DOHH2 (cell line): ENCODE measurements around the gene PSME2.
A peak's percentile ranks its signal among the peaks of the same experiment; 100 is the strongest.

ENCODE experiments used
- H3F3A ChIP-seq: fragments of 200-600 bp; sonication (generic), shearing (Covaris generic); 2 replicates; pipeline ENCODE4 v1.6.0; 2016; ENCODE audit warnings: antibody characterized with exemption, mild to moderate bottlenecking; ENCODE audit not compliant: control insufficient read depth, insufficient read depth
- H3K27ac ChIP-seq: fragments of 200-600 bp; sonication (generic); 2 replicates; pipeline ENCODE4 v1.5.1; 2014; ENCODE audit warnings: low read depth, mild to moderate bottlenecking, low read length, moderate library complexity
- H3K27me3 ChIP-seq: fragments of 200-600 bp; sonication (generic); 2 replicates; pipeline ENCODE4 v1.6.1; 2014; ENCODE audit warnings: mild to moderate bottlenecking, low read length, mixed read lengths; ENCODE audit not compliant: control insufficient read depth
- H3K36me3 ChIP-seq: fragments of 200-600 bp; sonication (generic); 2 replicates; pipeline ENCODE4 v1.6.1; 2014; ENCODE audit warnings: mild to moderate bottlenecking, low read length, moderate library complexity, mixed read lengths; ENCODE audit not compliant: control insufficient read depth
- H3K4me1 ChIP-seq: fragments of 200-600 bp; sonication (generic); 2 replicates; pipeline ENCODE4 v1.6.1; 2014; ENCODE audit warnings: mild to moderate bottlenecking, low read length, mixed read lengths; ENCODE audit not compliant: control insufficient read depth
- H3K4me2 ChIP-seq: fragments of 200-600 bp; sonication (generic); 2 replicates; pipeline ENCODE4 v1.6.0; 2014; ENCODE audit warnings: mild to moderate bottlenecking, low read length, moderate library complexity
- H3K4me3 ChIP-seq: fragments of 200-600 bp; sonication (generic); 2 replicates; pipeline ENCODE4 v1.5.1; 2014; ENCODE audit warnings: mild to moderate bottlenecking, low read length, mixed read lengths
- H3K79me2 ChIP-seq: fragments of 200-600 bp; sonication (generic); 2 replicates; pipeline ENCODE4 v1.6.1; 2014; ENCODE audit warnings: mild to moderate bottlenecking, low read length, mixed read lengths; ENCODE audit not compliant: control insufficient read depth
- H3K9me2 ChIP-seq: fragments of 200-600 bp; sonication (generic); replicated peaks from 2 replicates; pipeline ENCODE4 v1.6.1; 2014; ENCODE audit warnings: mild to moderate bottlenecking, low read length, mixed read lengths; ENCODE audit not compliant: control insufficient read depth
- H3K9me3 ChIP-seq: fragments of 200-600 bp; sonication (generic); 2 replicates; pipeline ENCODE4 v1.6.1; 2014; ENCODE audit warnings: antibody characterized with exemption, low read length, mixed read lengths; ENCODE audit not compliant: control insufficient read depth, insufficient read depth
- H4K20me1 ChIP-seq: fragments of 200-600 bp; sonication (generic); 2 replicates; pipeline ENCODE4 v1.6.0; 2014; ENCODE audit warnings: low read depth, mild to moderate bottlenecking, antibody characterized with exemption, low read length, moderate library complexity; ENCODE audit not compliant: control insufficient read depth, insufficient read depth
- EZH2phosphoT487 ChIP-seq: fragments of 200-600 bp; sonication (generic); IDR thresholded peaks from 2 replicates; pipeline ENCODE4 v1.6.1; 2017; ENCODE audit warnings: borderline replicate concordance, mild to moderate bottlenecking, antibody characterized with exemption, low read length, moderate library complexity, mixed read lengths
- TF ChIP-seq, protein P1 (sequence below): fragments of 200-600 bp; sonication (generic); IDR thresholded peaks from one replicate; pipeline ENCODE4 v1.5.1; 2014; ENCODE audit warnings: antibody characterized with exemption, mild to moderate bottlenecking, low read depth, low read length; ENCODE audit not compliant: poor library complexity, severe bottlenecking

PSME2 gene, protein sequence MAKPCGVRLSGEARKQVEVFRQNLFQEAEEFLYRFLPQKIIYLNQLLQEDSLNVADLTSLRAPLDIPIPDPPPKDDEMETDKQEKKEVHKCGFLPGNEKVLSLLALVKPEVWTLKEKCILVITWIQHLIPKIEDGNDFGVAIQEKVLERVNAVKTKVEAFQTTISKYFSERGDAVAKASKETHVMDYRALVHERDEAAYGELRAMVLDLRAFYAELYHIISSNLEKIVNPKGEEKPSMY

DNA sequence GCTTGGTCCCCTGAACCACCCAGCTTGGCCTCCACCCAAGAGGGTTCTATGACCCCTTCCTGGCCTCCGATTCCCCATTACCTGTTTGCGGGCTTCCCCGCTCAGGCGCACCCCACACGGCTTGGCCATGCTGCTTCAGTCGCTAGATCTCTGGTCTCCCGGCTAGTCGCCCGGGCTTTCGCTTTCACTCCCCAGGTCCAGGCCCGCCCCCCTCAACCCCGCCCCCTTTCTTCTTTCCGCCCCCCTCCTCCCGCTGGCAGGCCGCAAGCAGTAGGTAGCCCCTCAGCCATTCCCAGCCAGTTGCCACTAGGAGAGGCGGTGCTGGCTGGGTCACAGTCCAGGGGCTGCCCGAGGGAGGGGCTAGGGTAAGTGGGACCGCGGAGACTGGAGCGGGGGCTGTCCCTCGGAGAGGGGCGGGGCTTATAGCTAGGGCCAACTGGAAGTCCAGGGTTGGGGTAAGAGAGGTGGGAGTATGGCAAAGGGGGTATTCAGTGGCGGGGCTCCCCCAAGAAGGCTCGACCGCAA, at the start of gene PSME2:
Gene PSME2, minus strand, starts transcription at position 158 of the 525 bp plus-strand sequence. Its CDS starts 29 bp downstream, at position 129.
- Histone ChIP-seq H3K4me3 (peak within 1 kb of the TSS; percentile 82), H3K9me3 (no peaks in the 10 kb centered on the region), H3K79me2 (peaks cover 39% of the 10 kb centered on the region), H3K4me1 (peaks cover 30% of the 10 kb centered on the region), H3K4me2 (peak within 1 kb of the TSS; percentile 99), H3F3A (0 out of 2 replicates have a peak, but pooled peaks cover 3% of the 10 kb centered on the region), H3K27ac (peak within 1 kb of the TSS; percentile 76), H4K20me1 (peaks cover 3% of the 10 kb centered on the region; the same call in 1 of the 2 replicates), H3K9me2 (no peaks in the 10 kb centered on the region), H3K27me3 (no peaks in the 10 kb centered on the region), H3K36me3 (peaks cover 63% of the 10 kb centered on the region)
- no peak for TF ChIP-seq EZH2phosphoT487
- TF ChIP-seq, protein P1, sequence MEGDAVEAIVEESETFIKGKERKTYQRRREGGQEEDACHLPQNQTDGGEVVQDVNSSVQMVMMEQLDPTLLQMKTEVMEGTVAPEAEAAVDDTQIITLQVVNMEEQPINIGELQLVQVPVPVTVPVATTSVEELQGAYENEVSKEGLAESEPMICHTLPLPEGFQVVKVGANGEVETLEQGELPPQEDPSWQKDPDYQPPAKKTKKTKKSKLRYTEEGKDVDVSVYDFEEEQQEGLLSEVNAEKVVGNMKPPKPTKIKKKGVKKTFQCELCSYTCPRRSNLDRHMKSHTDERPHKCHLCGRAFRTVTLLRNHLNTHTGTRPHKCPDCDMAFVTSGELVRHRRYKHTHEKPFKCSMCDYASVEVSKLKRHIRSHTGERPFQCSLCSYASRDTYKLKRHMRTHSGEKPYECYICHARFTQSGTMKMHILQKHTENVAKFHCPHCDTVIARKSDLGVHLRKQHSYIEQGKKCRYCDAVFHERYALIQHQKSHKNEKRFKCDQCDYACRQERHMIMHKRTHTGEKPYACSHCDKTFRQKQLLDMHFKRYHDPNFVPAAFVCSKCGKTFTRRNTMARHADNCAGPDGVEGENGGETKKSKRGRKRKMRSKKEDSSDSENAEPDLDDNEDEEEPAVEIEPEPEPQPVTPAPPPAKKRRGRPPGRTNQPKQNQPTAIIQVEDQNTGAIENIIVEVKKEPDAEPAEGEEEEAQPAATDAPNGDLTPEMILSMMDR = no peak

DNA sequence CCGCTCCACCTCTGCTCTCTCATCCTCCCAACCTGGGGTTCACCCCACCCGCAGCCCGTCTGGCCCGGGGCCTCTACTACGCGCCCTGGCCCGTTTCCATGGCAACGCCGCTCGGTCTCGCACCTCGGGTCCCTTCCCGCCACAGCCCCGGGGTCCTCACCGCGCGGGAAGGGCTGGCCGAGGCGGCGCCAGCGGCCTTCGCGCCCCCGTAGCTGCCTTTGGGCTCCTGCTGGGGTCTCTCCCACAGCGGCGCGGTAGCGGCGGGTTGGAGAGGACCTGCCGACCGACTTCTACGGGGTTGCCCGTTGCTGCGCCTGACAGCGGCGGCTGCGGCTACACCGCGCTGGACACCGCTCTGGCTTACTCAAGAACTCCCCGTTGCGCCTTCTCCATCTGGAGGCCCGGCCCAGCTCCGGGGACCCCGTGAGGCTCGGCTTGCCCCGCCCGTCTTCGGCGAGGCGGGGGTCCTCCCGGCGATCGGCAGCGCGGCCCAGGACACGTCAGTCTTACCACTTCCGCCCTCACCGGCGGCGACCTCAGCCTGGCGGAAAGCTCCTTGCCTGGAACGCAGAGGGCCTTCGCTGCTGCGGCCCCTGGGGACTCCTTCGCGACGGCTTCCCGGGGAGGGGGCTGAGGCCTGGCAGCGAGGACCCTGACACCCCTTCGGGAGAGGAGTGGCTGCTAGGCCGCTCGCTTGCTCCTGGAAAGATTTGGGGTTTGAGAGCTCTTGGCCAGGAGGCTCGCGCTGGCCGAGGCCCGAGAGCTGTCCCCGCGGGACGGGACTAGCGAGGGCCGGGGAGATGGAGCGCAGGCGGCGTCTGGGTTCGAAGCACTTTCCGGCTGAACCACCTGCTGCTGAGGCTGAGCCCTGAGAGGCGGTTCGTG, 49.0 kb upstream of the PSME2 start, which contains the start of gene TM9SF1:
Gene TM9SF1, minus strand, starts transcription at position 256 of the 885 bp plus-strand sequence. CDS start 422 bp downstream, outside the sequence.
- TF ChIP-seq EZH2phosphoT487 = no peak
- TF ChIP-seq, protein P1 = no peak
- peak within 1 kb of the TSS; percentile 78 for H3K27ac ChIP-seq
- H3K9me3 ChIP-seq = no peaks in the 10 kb centered on the region
- H3K79me2 ChIP-seq = peaks cover 53% of the 10 kb centered on the region
- H3K9me2 ChIP-seq = no peaks in the 10 kb centered on the region
- H3K4me2 ChIP-seq = peak within 1 kb of the TSS; percentile 78
- peaks cover 16% of the 10 kb centered on the region for H3F3A ChIP-seq
- H3K36me3 ChIP-seq = peaks cover 44% of the 10 kb centered on the region
- peak within 1 kb of the TSS; percentile 87 for H3K4me3 ChIP-seq
- peaks cover 29% of the 10 kb centered on the region for H3K4me1 ChIP-seq
- no peaks in the 10 kb centered on the region for H3K27me3 ChIP-seq
- H4K20me1 ChIP-seq = no peaks in the 10 kb centered on the region

DNA sequence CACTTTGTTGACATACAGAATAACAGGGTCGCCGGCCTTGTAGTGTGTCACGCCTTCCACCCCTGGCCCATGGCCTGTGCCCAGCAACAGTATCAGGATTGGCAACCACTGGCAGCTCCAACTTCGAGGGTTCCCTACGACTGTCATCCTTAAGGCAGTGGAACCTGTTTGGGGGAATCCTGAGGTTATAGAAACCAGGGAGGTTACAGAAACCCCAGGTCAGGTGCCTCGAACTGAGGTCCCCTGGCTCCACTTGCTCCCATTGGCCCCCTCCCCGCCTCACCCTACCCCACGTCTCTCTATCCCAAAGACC, 48.4 kb upstream of the PSME2 start:
- no peaks in the 10 kb centered on the region for H4K20me1 ChIP-seq
- H3K4me1 ChIP-seq = peaks cover 29% of the 10 kb centered on the region
- peaks cover 19% of the 10 kb centered on the region for H3F3A ChIP-seq
- peak overlapping the region; percentile 78 for H3K27ac ChIP-seq
- H3K4me3 ChIP-seq = peak overlapping the region; percentile 87
- H3K27me3 ChIP-seq = no peaks in the 10 kb centered on the region
- no peaks in the 10 kb centered on the region for H3K9me2 ChIP-seq
- H3K9me3 ChIP-seq = no peaks in the 10 kb centered on the region
- H3K4me2 ChIP-seq = peak overlapping the region; percentile 78
- no peak for TF ChIP-seq EZH2phosphoT487
- H3K79me2 ChIP-seq = peaks cover 53% of the 10 kb centered on the region
- H3K36me3 ChIP-seq = peaks cover 48% of the 10 kb centered on the region
